ENCODE data around the gene CLN3.
"Not testable (repeated sequence)": the region's sequence is repeated elsewhere in the genome, so short reads cannot be mapped to it uniquely, and the experiment has no call there.

Gene CLN3

GRCh38 chr16:28491970-28492474, at the start of gene CLN3:
Gene CLN3 (minus strand): TSS chr16:28492074. CDS start chr16:28491759, 315 bp downstream.
- peak; percentile 71 for DNase-seq

GRCh38 chr16:28540346-28540745, 48.5 kb upstream of the CLN3 start:
- DNase-seq: no peak

- DNase-seq: no peak
Observed at GRCh38 chr16:28538733-28539596, 47.1 kb upstream of the CLN3 start, which contains the start of gene NUPR1. Gene NUPR1 (minus strand): TSS chr16:28538974. CDS start chr16:28538907, 67 bp downstream.

GRCh38 chr16:28537964-28538732, 46.3 kb upstream of the CLN3 start:
- DNase-seq: no peak

- no peak for DNase-seq
Observed at GRCh38 chr16:28537076-28537475, 45.2 kb upstream of the CLN3 start.

GRCh38 chr16:28534542-28535373, 42.9 kb upstream of the CLN3 start:
- DNase-seq: no peak

GRCh38 chr16:28532940-28533647, 41.2 kb upstream of the CLN3 start:
- no peak for DNase-seq

- no peak for DNase-seq
Observed at GRCh38 chr16:28531777-28532744, 40.2 kb upstream of the CLN3 start.

GRCh38 chr16:28529124-28529523, 37.2 kb upstream of the CLN3 start:
- no peak for DNase-seq

- no peak for DNase-seq
Observed at GRCh38 chr16:28528463-28528867, 36.6 kb upstream of the CLN3 start.

- no peak for DNase-seq
Observed at GRCh38 chr16:28527985-28528384, 36.1 kb upstream of the CLN3 start.

GRCh38 chr16:28527100-28527785, 35.4 kb upstream of the CLN3 start:
- not testable (repeated sequence) for DNase-seq

- no peak for DNase-seq
Observed at GRCh38 chr16:28526201-28527099, 34.6 kb upstream of the CLN3 start.

GRCh38 chr16:28524681-28525171, 32.9 kb upstream of the CLN3 start:
- no peak for DNase-seq

- DNase-seq: no peak
Observed at GRCh38 chr16:28522792-28523191, 30.9 kb upstream of the CLN3 start.

GRCh38 chr16:28521436-28521835, 29.6 kb upstream of the CLN3 start:
- no peak for DNase-seq

GRCh38 chr16:28520672-28521071, 28.8 kb upstream of the CLN3 start:
- no peak for DNase-seq

GRCh38 chr16:28514246-28514645, 22.4 kb upstream of the CLN3 start:
- no peak for DNase-seq
